Middle frontal gyrus (tissue), 1 donor: ENCODE measurements around the gene CELF1.

Experiments used
- DNase-seq: peaks from one replicate; pipeline ENCODE4 v3.0.0-alpha.2; 2015; ENCODE audit warnings: low spot score; ENCODE audit errors: extremely low spot score

The CELF1 gene

DNA sequence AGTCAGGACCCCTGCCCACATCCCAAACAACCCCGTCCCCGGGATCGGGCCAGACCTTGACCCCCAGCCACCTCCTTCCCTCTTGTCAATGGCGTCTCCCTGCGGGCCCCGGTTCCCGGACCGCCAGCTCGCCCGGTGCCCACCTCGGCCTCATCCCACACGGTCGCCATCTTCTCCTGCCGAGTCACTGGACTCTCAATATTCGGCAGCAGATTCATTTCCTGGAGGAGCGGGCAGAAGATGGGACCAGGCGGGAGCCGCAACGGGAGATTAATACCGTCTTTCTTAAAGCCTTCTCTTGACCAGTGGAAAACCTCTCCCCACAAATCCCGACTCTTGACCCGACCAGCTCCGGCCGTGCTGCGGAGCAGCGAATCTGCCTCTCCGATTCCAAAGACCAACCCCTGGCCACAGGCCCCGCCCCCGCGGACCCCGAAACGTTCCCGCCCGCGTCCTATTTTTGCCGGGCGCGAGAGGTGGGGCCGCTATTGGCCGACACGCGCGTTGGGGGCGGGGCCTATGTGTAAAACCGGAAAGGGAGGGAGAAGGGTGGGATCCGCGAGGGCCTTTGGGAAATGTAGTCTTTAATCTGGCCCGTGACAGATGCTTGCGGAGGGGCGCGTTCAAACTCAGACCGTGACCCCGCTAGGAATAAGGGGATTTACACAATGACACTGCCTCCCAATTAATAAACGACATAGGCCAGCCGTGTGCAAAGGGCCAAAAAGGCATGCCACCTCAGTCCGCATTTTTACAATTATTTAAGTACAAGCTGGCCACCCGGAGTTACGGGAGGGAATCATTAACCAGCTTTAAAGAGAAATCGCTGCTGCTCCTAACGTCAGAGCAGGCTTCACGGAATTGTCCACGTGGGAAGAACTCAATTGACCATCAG is 126.6 kb downstream of the CELF1 start, which contains the start of gene PSMC3:
Gene PSMC3, minus strand, starts transcription at position 378 of the 895 bp plus-strand sequence. Its CDS starts 160 bp downstream, at position 218.
- DNase-seq = peak; percentile 96

DNA sequence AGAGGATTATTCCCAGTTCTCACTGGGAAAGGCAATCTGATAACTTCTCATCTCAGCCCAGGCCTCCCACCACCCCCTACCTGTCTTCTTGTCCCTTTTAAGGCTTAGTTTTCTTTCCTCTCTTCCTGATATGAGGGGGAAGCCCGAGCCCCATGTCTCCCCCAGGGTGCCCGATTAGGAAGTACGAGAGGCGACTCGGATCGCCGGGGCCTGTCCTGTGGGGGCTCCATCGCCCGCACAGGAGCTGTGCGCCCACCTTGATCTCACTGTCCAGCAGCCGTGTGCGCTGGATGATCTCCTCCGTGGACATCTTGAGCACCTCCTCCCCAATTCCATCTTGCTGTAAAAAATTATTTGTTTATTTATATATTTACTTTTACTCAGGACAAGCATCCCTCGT is 127.3 kb downstream of the CELF1 start:
- DNase-seq = no peak

DNA sequence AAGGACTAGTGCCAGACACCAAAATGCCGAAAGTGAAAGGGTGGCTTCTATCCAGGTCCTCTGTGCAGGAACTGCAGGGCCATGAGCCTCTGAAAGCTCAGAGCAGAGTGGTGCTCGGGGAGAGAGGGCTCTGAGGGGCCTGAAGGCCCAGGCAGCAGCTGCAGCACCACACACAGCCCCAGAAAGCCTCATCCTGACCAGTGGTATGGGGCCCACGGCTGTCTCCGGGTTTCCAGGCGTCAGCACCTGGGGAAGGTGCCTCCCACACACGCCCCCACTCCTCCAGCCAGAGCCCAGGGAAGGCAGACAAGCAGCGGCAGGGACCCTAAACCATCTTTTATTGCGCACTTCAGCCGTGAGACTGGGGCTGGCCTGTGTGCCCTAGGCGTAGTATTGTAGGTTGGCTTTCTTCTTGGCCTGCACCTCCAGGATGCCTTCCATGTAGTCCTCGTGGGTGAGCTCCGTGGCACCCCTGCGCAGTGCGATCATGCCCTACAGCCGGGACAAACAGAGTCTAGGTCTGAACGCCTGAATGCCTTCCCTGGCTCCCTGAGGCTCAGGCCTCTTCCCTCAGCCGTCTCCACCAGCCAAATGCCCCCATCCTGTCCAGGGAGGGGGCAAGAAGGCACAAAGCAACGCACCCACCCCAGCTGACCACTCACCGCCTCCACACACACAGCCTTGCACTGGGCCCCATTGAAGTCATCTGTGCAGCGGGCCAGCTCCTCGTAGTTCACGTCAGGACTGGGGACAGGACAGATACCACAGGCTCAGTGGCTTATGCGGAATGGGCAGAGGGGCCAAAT is 134.3 kb downstream of the CELF1 start:
- DNase-seq = no peak

DNA sequence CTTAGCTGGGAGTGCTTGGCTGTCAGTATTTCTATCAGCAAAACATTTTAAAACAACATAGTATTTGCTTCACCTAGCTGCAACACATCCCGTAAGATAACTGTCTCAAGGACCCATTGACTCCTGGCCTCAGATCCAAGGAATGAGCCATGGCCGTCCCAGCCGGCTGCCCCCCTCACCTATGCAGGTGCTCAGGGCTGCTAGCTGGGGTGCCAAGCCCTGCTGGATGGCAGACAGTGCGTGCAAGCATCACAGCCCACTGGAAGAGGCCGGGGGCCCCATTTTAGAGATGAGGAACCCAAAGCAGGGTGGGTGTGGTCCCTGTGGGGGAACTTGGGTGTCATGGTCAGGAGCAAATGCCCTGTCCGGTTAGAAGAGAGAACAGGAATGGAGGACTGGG is 135.2 kb downstream of the CELF1 start:
- DNase-seq = no peak

DNA sequence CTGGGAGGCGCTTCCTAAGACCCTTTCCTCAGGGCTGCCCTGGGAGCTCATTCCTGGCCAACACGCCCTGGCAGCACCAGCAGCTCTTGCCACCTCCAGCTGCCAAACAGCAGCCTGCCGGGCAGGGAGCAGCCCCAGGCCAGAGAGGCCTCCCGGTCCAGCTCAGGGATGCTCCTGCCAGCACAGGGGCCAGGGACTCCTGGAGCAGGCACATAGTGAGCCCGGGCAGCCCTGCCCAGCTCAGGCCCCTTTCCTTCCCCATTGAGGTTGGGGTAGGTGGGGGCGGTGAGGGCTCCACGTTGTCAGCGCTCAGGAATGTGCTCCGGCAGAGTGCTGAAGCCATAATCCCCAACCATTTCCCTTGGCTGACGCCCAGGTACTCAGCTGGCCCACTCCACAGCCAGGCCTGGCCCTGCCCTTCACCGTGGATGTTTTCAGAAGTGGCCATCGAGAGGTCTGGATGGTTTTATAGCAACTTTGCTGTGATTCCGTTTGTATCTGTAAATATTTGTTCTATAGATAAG is 136.9 kb downstream of the CELF1 start:
- no peak for DNase-seq
